Activated CD8-positive, alpha-beta memory T cell treated with anti-CD3 and anti-CD28 coated beads, Interleukin-2, amount 50 U/mL, for 1 hour (primary cell): ENCODE measurements around the gene SLC16A11.
"Not testable (repeated sequence)": the region's sequence is repeated elsewhere in the genome, so short reads cannot be mapped to it uniquely, and the experiment has no call there.

Experiments used
- DNase-seq: peaks from one replicate; pipeline ENCODE4 v3.0.0-alpha.2; 2020; ENCODE audit errors: extremely low read depth

The SLC16A11 gene

GRCh38 chr17:7043497-7044198 lies at the start of gene SLC16A11:
SLC16A11 (minus strand) TSS chr17:7044092; CDS start chr17:7043513, 579 bp downstream.
- no peak for DNase-seq

GRCh38 chr17:7091311-7092005 lies 47.6 kb upstream of the SLC16A11 start:
- DNase-seq: not testable (repeated sequence)

- DNase-seq: not testable (repeated sequence)
Measured at GRCh38 chr17:7089570-7089969, 45.7 kb upstream of the SLC16A11 start.

GRCh38 chr17:7088442-7088841 lies 44.5 kb upstream of the SLC16A11 start:
- not testable (repeated sequence) for DNase-seq

- DNase-seq: no peak
Measured at GRCh38 chr17:7084088-7084487, 40.2 kb upstream of the SLC16A11 start.

GRCh38 chr17:7083592-7083991 lies 39.7 kb upstream of the SLC16A11 start:
- no peak for DNase-seq

GRCh38 chr17:7081341-7082062 lies 37.6 kb upstream of the SLC16A11 start:
- no peak for DNase-seq

- DNase-seq: no peak
Measured at GRCh38 chr17:7080456-7081041, 36.7 kb upstream of the SLC16A11 start.

GRCh38 chr17:7079581-7080455 lies 35.9 kb upstream of the SLC16A11 start, which contains the start of gene CLEC10A:
CLEC10A (minus strand) TSS chr17:7080251; CDS start chr17:7078812, 1,439 bp downstream.
- no peak for DNase-seq

GRCh38 chr17:7078711-7079110 lies 34.8 kb upstream of the SLC16A11 start:
- DNase-seq: no peak

- DNase-seq: no peak
Measured at GRCh38 chr17:7077911-7078546, 34.1 kb upstream of the SLC16A11 start.

GRCh38 chr17:7074931-7075330 lies 31.0 kb upstream of the SLC16A11 start:
- DNase-seq: no peak

GRCh38 chr17:7072406-7072805 lies 28.5 kb upstream of the SLC16A11 start:
- DNase-seq: no peak

GRCh38 chr17:7070712-7071111 lies 26.8 kb upstream of the SLC16A11 start:
- DNase-seq: no peak

GRCh38 chr17:7068268-7068667 lies 24.4 kb upstream of the SLC16A11 start:
- DNase-seq: no peak

- DNase-seq: no peak
Measured at GRCh38 chr17:7067198-7067597, 23.3 kb upstream of the SLC16A11 start.

- no peak for DNase-seq
Measured at GRCh38 chr17:7064261-7064660, 20.4 kb upstream of the SLC16A11 start.

GRCh38 chr17:7063518-7064094 lies 19.7 kb upstream of the SLC16A11 start:
- no peak for DNase-seq

GRCh38 chr17:7060165-7060891 lies 16.4 kb upstream of the SLC16A11 start:
- no peak for DNase-seq
